GM23338 (cell line): ENCODE data around the gene PRPF39. TPM values are rescaled to one million over a fixed set of nuclear protein-coding genes. Genes with fewer than 3 reads are reported as not detected.

ENCODE experiments used
- ATAC-seq: fragments of 200-7000 bp; cut with Tn5 transposase; 3 replicates; pipeline ENCODE4 v1.9.1; 2020
- DNase-seq: peaks from one replicate; pipeline ENCODE4 v3.0.0-alpha.2; 2015; ENCODE audit warnings: low spot score
- H2AFZ ChIP-seq: fragments of 200-600 bp; sonication (generic); 2 replicates; pipeline ENCODE4 v1.8.0; 2016; ENCODE audit warnings: antibody characterized with exemption, mild to moderate bottlenecking, moderate library complexity
- H3F3A ChIP-seq: fragments of 200-600 bp; sonication (generic); replicated peaks from 2 replicates; pipeline ENCODE4 v1.8.0; 2017; ENCODE audit warnings: antibody characterized with exemption, mixed run types, low read depth
- H3K27ac ChIP-seq: fragments of 200-600 bp; sonication (generic); 2 replicates; pipeline ENCODE4 v1.6.1; 2016; ENCODE audit warnings: low read depth
- H3K27me3 ChIP-seq: fragments of 200-600 bp; sonication (generic); 2 replicates; pipeline ENCODE4 v1.8.0; 2016; ENCODE audit warnings: mild to moderate bottlenecking, mixed run types, moderate library complexity; ENCODE audit not compliant: insufficient read depth
- H3K36me3 ChIP-seq: fragments of 200-600 bp; sonication (generic); 2 replicates; pipeline ENCODE4 v1.8.0; 2016; ENCODE audit warnings: mild to moderate bottlenecking; ENCODE audit not compliant: insufficient read depth
- H3K4me1 ChIP-seq: fragments of 200-600 bp; sonication (generic); 2 replicates; pipeline ENCODE4 v1.8.0; 2016; ENCODE audit warnings: mild to moderate bottlenecking, moderate library complexity; ENCODE audit not compliant: insufficient read depth
- H3K4me2 ChIP-seq: fragments of 200-600 bp; sonication (generic); 2 replicates; pipeline ENCODE4 v1.7.1; 2017; ENCODE audit warnings: mixed run types
- H3K4me3 ChIP-seq: fragments of 200-600 bp; sonication (generic); 2 replicates; pipeline ENCODE4 v1.6.1; 2016; ENCODE audit warnings: mixed run types
- H3K79me2 ChIP-seq: fragments of 200-600 bp; sonication (generic); replicated peaks from 2 replicates; pipeline ENCODE4 v1.8.0; 2017; ENCODE audit warnings: mild to moderate bottlenecking; ENCODE audit not compliant: insufficient read depth
- H3K9me2 ChIP-seq: fragments of 200-600 bp; sonication (generic); 2 replicates; pipeline ENCODE4 v1.8.0; 2017; ENCODE audit not compliant: insufficient read depth
- H4K20me1 ChIP-seq: fragments of 200-600 bp; sonication (generic); replicated peaks from 2 replicates; pipeline ENCODE4 v1.8.0; 2017; ENCODE audit warnings: mild to moderate bottlenecking; ENCODE audit not compliant: insufficient read depth
- H3K27ac Mint-ChIP-seq: 2 replicates; pipeline ENCODE4 v1.8.0; 2020; ENCODE audit warnings: inconsistent platforms, mild to moderate bottlenecking, moderate library complexity, mixed read lengths
- H3K27me3 Mint-ChIP-seq: 3 replicates; pipeline ENCODE4 v1.8.0; 2022; ENCODE audit warnings: low read depth, mild to moderate bottlenecking, moderate library complexity, mixed read lengths, inconsistent platforms; ENCODE audit not compliant: insufficient read depth, poor library complexity
- H3K36me3 Mint-ChIP-seq: 3 replicates; pipeline ENCODE4 v1.8.0; 2021; ENCODE audit warnings: low read depth, mild to moderate bottlenecking, inconsistent platforms, moderate library complexity, mixed read lengths
- H3K4me1 Mint-ChIP-seq: 3 replicates; pipeline ENCODE4 v1.8.0; 2020; ENCODE audit warnings: mild to moderate bottlenecking, inconsistent platforms, mixed read lengths
- H3K4me3 Mint-ChIP-seq: 3 replicates; pipeline ENCODE4 v1.8.0; 2021; ENCODE audit warnings: moderate library complexity, mild to moderate bottlenecking, inconsistent platforms, mixed read lengths
- H3K9me3 Mint-ChIP-seq: 3 replicates; pipeline ENCODE4 v1.8.0; 2020; ENCODE audit warnings: moderate library complexity, mild to moderate bottlenecking, inconsistent platforms, mixed read lengths
- CREB1 ChIP-seq: fragments of 250-450 bp; sonication (Bioruptor Pico); IDR thresholded peaks from 2 replicates; pipeline ENCODE4 v1.5.0; 2020; ENCODE audit warnings: low read depth, mild to moderate bottlenecking, moderate library complexity
- EZH2 ChIP-seq: fragments of 200-600 bp; sonication (generic); IDR thresholded peaks from one replicate; pipeline ENCODE4 v1.8.0; 2017; ENCODE audit warnings: antibody characterized with exemption, mild to moderate bottlenecking, low read depth; ENCODE audit not compliant: unreplicated experiment
- EZH2phosphoT487 ChIP-seq: fragments of 200-600 bp; sonication (generic); IDR thresholded peaks from one replicate; pipeline ENCODE4 v1.8.1; 2018; ENCODE audit warnings: antibody characterized with exemption; ENCODE audit not compliant: unreplicated experiment
- JUNB ChIP-seq: IDR thresholded peaks from one replicate; pipeline ENCODE4 v1.6.1; 2016; ENCODE audit warnings: antibody characterized with exemption; ENCODE audit not compliant: unreplicated experiment
- NANOG ChIP-seq: IDR thresholded peaks from 2 replicates; pipeline ENCODE4 v1.6.1; 2016; ENCODE audit warnings: antibody characterized with exemption, borderline replicate concordance
- POLR2AphosphoS5 ChIP-seq: IDR thresholded peaks from 2 replicates; pipeline ENCODE4 v1.6.1; 2016; ENCODE audit warnings: antibody characterized with exemption, low read depth
- STAT1 ChIP-seq: IDR thresholded peaks from one replicate; pipeline ENCODE4 v1.6.1; 2016; ENCODE audit warnings: antibody characterized with exemption; ENCODE audit not compliant: unreplicated experiment
- ZNF114 ChIP-seq: fragments of 250-450 bp; sonication (Bioruptor Pico); IDR thresholded peaks from 2 replicates; pipeline ENCODE4 v1.5.0; 2020; ENCODE audit warnings: mild to moderate bottlenecking, moderate library complexity
- ZNF331 ChIP-seq: fragments of 250-450 bp; sonication (Bioruptor Pico); IDR thresholded peaks from 2 replicates; pipeline ENCODE4 v1.5.0; 2020; ENCODE audit warnings: low read depth, mild to moderate bottlenecking, moderate library complexity
- polyA plus RNA-seq: library from polyadenylated mRNA; unstranded; fragments of >200 nt; fragmentation: Nextera tagmentation; extraction: Ambion mirVana; gene quantifications from 2 replicates; pipeline ENCODE4 v1.2.1, GENCODE V29; 2016
- total RNA-seq: library from RNA; depleted of rRNA; stranded (reverse); fragments of >200 nt; shearing (Covaris generic); gene quantifications from 2 replicates; pipeline ENCODE4 v1.2.3, GENCODE V29; 2014
- TF ChIP-seq, protein P1 (sequence below): fragments of 250-450 bp; sonication (Bioruptor Pico); IDR thresholded peaks from 2 replicates; pipeline ENCODE4 v1.5.0; 2020; ENCODE audit warnings: mild to moderate bottlenecking, moderate library complexity
- TF ChIP-seq, protein P2 (sequence below): IDR thresholded peaks from one replicate; pipeline ENCODE4 v1.6.1; 2018; ENCODE audit warnings: antibody characterized with exemption; ENCODE audit not compliant: unreplicated experiment
- TF ChIP-seq, protein P3 (sequence below): IDR thresholded peaks from 2 replicates; pipeline ENCODE4 v1.6.1; 2016; ENCODE audit warnings: antibody characterized with exemption
- TF ChIP-seq, protein P4 (sequence below), 2 experiments: fragments of 200-600 bp in 1 of 2; sonication (generic) in 1 of 2; conservative IDR thresholded peaks; 2 replicates each; pipeline versions ENCODE4 v1.5.1 to v1.6.1; 2016 to 2017; ENCODE audit warnings: antibody characterized with exemption in 2 of 2, low read depth in 2 of 2, mild to moderate bottlenecking in 2 of 2, moderate library complexity in 1 of 2

Gene PRPF39
- total and polyA plus RNA-seq, 2 experiments from 2014 or later = 30.7 to 56.9 TPM

DNA sequence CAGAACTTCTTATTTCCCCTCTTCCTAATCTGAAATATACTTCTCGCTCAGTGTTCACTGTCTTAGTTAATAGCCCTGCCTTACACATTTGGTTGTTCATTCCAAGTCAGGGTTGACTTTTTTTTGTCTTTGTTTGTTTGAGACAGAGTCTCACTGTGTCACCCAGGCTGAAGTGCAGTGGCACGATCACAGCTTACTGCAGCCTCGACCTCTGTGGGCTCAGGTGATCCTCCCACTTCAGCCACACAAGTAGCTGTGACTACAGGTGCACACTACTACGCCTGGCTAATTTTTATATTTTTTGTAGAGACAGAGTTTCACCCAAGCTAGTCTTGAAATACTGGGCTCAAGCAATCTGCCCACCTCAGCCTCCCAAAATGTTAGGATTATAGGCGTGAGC lies 42.3 kb upstream of the PRPF39 start:
- H3K4me2 ChIP-seq = no peak overlapping the region
- peaks cover 6% of the 10 kb centered on the region for H3K27me3 Mint-ChIP-seq
- ATAC-seq (no peak), DNase-seq (no peak)
- no peaks in the 10 kb centered on the region for H3K27me3 ChIP-seq
- H2AFZ ChIP-seq = no peak overlapping the region
- peaks cover 46% of the 10 kb centered on the region for H3K36me3 Mint-ChIP-seq
- H3F3A ChIP-seq = no peaks in the 10 kb centered on the region
- H3K9me2 ChIP-seq = no peaks in the 10 kb centered on the region
- no peaks in the 10 kb centered on the region for H3K4me1 Mint-ChIP-seq
- H3K79me2 ChIP-seq = no peaks in the 10 kb centered on the region
- H3K4me3 Mint-ChIP-seq = no peak overlapping the region
- H3K9me3 Mint-ChIP-seq = peaks cover 28% of the 10 kb centered on the region
- no peaks in the 10 kb centered on the region for H3K4me1 ChIP-seq
- H3K4me3 ChIP-seq = no peak overlapping the region
- peaks cover 8% of the 10 kb centered on the region; the same call in 1 of the 2 replicates for H3K36me3 ChIP-seq
- TF ChIP-seq CREB1 (CRISPR knock-in tag) (no peak), EZH2 (no peak), JUNB (no peak), POLR2AphosphoS5 (no peak), ZNF114 (CRISPR knock-in tag) (no peak), NANOG (no peak), STAT1 (no peak), EZH2phosphoT487 (no peak), ZNF331 (no peak)
- TF ChIP-seq, protein P1, sequence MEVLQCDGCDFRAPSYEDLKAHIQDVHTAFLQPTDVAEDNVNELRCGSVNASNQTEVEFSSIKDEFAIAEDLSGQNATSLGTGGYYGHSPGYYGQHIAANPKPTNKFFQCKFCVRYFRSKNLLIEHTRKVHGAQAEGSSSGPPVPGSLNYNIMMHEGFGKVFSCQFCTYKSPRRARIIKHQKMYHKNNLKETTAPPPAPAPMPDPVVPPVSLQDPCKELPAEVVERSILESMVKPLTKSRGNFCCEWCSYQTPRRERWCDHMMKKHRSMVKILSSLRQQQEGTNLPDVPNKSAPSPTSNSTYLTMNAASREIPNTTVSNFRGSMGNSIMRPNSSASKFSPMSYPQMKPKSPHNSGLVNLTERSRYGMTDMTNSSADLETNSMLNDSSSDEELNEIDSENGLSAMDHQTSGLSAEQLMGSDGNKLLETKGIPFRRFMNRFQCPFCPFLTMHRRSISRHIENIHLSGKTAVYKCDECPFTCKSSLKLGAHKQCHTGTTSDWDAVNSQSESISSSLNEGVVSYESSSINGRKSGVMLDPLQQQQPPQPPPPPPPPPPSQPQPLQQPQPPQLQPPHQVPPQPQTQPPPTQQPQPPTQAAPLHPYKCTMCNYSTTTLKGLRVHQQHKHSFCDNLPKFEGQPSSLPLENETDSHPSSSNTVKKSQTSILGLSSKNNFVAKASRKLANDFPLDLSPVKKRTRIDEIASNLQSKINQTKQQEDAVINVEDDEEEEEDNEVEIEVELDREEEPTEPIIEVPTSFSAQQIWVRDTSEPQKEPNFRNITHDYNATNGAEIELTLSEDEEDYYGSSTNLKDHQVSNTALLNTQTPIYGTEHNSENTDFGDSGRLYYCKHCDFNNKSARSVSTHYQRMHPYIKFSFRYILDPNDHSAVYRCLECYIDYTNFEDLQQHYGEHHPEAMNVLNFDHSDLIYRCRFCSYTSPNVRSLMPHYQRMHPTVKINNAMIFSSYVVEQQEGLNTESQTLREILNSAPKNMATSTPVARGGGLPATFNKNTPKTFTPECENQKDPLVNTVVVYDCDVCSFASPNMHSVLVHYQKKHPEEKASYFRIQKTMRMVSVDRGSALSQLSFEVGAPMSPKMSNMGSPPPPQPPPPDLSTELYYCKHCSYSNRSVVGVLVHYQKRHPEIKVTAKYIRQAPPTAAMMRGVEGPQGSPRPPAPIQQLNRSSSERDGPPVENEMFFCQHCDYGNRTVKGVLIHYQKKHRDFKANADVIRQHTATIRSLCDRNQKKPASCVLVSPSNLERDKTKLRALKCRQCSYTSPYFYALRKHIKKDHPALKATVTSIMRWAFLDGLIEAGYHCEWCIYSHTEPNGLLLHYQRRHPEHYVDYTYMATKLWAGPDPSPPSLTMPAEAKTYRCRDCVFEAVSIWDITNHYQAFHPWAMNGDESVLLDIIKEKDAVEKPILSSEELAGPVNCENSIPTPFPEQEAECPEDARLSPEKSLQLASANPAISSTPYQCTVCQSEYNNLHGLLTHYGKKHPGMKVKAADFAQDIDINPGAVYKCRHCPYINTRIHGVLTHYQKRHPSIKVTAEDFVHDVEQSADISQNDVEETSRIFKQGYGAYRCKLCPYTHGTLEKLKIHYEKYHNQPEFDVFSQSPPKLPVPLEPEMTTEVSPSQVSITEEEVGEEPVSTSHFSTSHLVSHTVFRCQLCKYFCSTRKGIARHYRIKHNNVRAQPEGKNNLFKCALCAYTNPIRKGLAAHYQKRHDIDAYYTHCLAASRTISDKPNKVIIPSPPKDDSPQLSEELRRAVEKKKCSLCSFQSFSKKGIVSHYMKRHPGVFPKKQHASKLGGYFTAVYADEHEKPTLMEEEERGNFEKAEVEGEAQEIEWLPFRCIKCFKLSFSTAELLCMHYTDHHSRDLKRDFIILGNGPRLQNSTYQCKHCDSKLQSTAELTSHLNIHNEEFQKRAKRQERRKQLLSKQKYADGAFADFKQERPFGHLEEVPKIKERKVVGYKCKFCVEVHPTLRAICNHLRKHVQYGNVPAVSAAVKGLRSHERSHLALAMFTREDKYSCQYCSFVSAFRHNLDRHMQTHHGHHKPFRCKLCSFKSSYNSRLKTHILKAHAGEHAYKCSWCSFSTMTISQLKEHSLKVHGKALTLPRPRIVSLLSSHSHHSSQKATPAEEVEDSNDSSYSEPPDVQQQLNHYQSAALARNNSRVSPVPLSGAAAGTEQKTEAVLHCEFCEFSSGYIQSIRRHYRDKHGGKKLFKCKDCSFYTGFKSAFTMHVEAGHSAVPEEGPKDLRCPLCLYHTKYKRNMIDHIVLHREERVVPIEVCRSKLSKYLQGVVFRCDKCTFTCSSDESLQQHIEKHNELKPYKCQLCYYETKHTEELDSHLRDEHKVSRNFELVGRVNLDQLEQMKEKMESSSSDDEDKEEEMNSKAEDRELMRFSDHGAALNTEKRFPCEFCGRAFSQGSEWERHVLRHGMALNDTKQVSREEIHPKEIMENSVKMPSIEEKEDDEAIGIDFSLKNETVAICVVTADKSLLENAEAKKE (CRISPR knock-in tag) = no peak
- TF ChIP-seq, protein P2, sequence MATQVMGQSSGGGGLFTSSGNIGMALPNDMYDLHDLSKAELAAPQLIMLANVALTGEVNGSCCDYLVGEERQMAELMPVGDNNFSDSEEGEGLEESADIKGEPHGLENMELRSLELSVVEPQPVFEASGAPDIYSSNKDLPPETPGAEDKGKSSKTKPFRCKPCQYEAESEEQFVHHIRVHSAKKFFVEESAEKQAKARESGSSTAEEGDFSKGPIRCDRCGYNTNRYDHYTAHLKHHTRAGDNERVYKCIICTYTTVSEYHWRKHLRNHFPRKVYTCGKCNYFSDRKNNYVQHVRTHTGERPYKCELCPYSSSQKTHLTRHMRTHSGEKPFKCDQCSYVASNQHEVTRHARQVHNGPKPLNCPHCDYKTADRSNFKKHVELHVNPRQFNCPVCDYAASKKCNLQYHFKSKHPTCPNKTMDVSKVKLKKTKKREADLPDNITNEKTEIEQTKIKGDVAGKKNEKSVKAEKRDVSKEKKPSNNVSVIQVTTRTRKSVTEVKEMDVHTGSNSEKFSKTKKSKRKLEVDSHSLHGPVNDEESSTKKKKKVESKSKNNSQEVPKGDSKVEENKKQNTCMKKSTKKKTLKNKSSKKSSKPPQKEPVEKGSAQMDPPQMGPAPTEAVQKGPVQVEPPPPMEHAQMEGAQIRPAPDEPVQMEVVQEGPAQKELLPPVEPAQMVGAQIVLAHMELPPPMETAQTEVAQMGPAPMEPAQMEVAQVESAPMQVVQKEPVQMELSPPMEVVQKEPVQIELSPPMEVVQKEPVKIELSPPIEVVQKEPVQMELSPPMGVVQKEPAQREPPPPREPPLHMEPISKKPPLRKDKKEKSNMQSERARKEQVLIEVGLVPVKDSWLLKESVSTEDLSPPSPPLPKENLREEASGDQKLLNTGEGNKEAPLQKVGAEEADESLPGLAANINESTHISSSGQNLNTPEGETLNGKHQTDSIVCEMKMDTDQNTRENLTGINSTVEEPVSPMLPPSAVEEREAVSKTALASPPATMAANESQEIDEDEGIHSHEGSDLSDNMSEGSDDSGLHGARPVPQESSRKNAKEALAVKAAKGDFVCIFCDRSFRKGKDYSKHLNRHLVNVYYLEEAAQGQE = no peak
- TF ChIP-seq, protein P3, sequence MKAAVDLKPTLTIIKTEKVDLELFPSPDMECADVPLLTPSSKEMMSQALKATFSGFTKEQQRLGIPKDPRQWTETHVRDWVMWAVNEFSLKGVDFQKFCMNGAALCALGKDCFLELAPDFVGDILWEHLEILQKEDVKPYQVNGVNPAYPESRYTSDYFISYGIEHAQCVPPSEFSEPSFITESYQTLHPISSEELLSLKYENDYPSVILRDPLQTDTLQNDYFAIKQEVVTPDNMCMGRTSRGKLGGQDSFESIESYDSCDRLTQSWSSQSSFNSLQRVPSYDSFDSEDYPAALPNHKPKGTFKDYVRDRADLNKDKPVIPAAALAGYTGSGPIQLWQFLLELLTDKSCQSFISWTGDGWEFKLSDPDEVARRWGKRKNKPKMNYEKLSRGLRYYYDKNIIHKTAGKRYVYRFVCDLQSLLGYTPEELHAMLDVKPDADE = no peak
- TF ChIP-seq, protein P4, sequence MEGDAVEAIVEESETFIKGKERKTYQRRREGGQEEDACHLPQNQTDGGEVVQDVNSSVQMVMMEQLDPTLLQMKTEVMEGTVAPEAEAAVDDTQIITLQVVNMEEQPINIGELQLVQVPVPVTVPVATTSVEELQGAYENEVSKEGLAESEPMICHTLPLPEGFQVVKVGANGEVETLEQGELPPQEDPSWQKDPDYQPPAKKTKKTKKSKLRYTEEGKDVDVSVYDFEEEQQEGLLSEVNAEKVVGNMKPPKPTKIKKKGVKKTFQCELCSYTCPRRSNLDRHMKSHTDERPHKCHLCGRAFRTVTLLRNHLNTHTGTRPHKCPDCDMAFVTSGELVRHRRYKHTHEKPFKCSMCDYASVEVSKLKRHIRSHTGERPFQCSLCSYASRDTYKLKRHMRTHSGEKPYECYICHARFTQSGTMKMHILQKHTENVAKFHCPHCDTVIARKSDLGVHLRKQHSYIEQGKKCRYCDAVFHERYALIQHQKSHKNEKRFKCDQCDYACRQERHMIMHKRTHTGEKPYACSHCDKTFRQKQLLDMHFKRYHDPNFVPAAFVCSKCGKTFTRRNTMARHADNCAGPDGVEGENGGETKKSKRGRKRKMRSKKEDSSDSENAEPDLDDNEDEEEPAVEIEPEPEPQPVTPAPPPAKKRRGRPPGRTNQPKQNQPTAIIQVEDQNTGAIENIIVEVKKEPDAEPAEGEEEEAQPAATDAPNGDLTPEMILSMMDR (conservative IDR thresholded peaks at IDR 0.05; ENCODE audit: low read depth in 2 of 2) = no peak
- no peaks in the 10 kb centered on the region for H4K20me1 ChIP-seq
- no peak overlapping the region for H3K27ac ChIP-seq
- H3K27ac Mint-ChIP-seq = no peak overlapping the region
